ENCODE data around the gene IL1A.

The IL1A gene

DNA sequence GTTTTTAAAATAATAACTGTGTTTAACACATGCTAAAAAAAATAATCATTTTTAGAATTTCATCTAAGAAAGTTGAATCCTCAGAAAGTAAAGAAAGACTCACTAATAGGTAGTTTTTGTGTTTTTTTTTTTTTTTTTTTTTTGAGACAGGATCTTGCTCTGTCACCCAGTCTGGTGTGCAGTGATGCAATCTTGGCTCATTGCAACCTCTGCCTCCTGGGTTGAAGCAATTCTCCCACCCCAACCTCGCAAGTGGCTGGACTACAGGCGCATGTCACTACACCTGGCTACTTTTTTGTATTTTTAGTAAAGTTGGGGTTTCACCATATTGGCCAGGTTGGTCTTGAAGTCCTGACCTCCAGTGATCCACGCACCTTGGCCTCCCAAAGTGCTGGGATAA is 27.0 kb downstream of the IL1A start:
- DNase-seq, result no peak

GRCh38 chr2:112756207-112756606 is 28.1 kb downstream of the IL1A start:
- no peak for DNase-seq

DNA sequence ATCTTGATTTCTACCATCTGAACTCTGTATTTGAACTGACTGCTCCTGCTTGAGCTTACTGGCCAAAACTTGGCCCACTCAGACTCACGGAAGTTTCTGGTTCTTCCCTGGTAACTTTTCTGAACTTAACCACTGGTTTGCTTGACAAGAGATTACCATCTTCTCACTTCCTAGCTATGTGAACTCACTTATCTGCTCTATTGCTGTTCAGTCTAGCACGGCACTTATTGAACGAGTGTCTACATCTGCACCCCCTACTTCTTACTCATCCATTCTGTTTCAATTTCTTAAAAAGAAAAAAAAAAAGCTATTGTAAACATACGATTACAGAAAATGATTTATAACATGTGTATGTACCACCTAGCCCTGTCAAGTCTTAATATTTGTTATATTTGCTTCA is 28.8 kb downstream of the IL1A start:
- DNase-seq, result no peak

GRCh38 chr2:112754564-112754963 is 29.7 kb downstream of the IL1A start:
- no peak for DNase-seq

GRCh38 chr2:112752667-112753066 is 31.6 kb downstream of the IL1A start:
- no peak for DNase-seq

DNA sequence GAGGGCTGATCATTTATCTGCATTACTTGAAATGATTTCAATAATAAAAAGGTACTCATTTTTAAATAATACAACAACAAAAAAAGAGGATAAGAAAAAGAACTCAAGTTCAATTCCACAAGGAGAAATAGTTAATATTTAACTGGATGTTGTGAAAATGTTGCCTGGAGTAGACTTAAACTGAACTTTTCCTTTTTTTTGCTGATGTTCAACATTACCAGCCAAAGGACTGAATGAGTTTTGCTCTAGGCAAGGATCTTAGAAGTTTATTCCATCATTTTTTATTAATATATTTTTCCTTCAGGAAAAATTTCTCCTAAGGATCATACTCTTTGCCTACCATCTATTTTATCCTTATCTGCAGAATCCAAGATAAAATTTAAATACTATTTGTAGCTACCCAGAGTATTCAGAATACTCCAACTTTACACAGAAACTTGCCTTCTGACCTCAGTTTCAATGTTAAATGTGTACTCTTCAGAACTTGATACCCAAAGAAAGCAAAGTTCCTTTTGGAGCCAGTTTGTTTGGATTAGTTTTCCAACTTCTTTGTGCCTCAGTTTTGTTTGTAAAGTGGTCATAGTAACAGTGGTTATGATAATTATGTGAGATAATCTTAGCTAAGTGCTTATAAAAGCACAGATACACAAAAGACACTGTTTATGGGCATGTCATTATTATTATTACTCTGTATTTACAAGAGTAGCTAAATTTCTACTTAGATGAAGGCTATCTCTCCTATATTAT is 32.7 kb downstream of the IL1A start:
- DNase-seq, result no peak

DNA sequence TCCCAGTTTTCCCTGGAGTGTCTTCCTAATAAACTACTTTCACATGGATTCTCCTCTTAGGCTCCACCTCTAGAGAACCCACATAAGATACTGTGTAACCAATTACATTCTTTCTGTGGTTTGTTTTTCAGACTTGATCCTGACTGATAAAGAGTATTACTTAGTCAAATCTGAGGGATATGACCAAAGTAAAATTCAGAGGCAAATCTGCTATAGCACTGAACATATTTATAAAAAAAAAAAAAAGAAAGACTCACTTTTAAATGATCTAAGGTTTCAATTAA is 33.8 kb downstream of the IL1A start:
- DNase-seq, result no peak

DNA sequence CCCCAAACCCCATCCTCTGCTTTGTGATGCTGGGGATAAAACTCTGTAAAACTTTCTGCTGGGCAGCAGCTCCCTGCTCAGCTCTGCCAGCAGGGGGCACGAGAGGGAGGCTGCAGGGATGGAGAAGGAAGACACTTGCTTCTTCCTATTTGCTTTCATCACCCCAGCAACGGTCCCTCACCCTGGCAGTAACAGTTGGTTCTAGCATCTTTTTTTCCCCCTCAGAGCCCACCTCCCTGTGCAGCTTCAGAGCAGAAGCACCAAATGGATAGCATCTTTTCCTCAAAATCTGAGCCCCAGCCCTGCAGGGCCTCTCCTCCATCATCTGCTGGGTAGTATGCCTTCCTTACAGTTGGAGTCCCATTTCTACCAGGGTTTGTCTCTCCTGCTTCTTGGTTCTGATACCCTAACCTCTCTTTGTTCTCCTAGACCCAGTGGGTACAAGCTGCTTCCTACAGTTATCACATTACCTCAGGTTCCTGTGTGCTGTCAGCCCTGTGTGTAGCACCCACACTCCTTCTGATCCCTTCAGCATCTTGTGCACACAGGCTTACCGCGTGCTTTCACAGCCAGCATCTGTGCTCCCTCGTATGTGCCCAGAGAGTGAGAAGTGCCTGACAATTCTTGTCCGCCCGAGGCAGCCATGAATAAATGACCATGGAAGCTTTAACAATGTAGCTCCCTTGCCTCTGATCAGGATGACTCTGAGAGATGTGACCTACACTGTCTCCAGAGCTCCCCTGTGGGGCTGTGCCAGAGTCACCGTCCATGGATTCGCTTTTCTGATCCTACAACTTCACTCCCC is 34.3 kb downstream of the IL1A start:
- DNase-seq, result peak; percentile 46

DNA sequence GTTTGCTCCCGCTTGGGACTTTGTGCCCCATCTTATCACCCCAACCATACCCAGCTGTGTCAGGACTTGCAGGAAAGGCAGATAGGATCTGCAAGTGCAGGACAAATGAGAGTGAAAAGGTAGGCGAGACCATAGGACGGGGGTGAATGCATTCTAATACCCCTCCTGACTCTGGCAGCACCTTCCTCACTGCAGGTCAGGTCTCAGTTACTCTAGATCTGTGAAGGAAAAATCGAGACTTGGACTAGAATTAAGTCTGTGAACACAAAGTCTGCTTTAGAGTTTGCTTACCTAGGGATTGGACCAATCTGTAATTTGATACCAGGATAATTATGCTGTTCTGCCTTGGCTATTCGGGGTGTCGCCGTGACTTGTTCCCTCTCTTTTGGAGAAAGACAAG is 43.8 kb downstream of the IL1A start:
- no peak for DNase-seq

GRCh38 chr2:112737542-112738232 is 46.6 kb downstream of the IL1A start:
- DNase-seq, result no peak

- DNase-seq, result no peak
Measured at GRCh38 chr2:112733871-112734270, 50.4 kb downstream of the IL1A start.

- DNase-seq, result no peak
Measured at GRCh38 chr2:112733456-112733855, 50.8 kb downstream of the IL1A start.

DNA sequence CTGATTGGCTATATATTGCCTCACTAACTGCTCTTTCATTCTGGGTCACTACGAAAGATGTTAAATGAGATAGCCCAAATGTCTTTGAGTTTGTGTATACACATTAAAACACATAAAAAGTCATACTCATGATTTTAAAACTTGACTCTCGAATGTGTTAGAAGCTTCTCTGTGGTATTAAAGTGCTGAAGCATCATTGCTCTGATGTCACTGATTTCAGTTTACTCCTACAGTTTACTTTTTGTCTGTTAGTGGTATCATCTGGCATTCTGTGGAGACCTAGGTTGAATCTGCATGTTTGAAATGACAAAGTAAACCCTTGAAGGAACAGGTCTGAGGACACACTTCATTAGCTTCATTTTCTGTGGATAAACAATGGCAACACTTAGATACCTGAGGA is 52.8 kb downstream of the IL1A start:
- no peak for DNase-seq

DNA sequence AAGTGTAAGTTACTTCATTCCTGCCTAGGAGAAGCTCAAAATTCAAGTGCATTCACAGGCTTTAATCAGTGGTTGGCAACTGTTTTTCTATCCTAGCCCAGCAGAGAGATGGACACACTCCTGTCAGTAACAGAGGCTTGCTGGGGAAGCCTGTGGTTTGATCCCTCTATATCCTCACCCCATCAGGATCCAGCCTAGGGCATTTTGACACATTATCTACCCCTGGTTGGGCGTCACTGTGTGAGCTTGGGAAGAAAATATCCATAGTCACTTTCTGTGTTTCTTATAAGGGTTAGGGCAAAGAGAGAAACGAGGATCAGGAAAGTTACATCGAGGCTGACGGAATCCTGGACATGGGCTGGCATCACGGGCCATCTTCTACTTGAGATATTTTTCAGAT is 53.5 kb downstream of the IL1A start:
- DNase-seq, result no peak

DNA sequence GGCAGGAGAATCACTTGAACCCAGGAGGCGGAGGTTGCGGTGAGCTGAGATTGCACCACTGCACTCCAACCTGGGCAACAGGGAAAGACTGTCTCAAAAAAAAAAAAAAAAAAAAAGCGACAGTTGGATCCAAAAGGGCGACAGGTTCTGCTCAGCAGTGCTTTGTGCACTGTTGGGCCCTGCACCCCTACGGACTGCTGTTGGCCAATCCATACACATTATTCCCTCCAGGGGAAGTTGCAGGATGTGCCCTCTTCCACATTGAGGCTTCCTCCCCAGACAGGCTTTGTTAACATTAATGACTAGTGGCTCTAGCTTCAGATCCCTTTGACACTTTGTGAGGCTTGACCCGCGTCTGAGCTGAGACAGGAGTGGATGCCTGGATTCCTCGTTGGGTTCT is 54.1 kb downstream of the IL1A start:
- DNase-seq, result no peak

DNA sequence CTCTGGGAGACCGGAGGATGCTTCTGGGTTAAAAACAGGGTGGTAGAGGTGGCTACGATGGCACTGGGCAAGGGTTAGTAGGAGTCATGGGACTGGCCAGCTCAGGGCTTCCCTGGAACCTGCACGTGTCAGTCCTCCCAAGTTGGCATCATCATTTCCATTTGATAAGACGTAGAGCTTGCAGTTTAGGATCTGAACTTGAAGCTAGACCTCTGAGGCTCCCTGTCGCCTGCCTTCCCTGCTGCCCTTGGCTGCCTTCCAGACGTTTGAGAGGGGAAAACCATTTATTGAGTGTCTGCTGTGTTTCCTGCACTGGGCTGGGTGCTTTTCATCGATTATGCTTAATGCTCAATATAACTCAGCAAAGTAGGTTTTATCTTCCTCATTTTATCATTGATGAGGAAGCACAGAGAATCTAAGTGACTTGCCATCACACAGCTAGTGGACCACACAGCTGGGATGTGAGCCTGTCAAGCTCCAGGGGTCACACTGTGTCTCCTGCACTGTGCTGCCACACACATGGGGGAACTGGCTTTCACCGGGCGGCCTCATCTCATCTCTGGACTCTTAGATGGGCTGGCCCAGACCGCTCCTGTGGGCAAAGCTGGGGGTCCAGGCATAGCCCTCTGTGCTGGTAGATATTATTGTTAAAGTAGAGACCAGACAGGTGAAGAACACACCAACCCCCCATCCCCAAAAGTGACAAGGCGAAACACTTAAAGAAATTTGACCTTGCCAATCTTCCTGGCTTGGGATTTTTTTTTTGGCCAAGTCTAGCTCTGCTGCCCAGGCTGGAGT is 55.7 kb downstream of the IL1A start:
- no peak for DNase-seq

DNA sequence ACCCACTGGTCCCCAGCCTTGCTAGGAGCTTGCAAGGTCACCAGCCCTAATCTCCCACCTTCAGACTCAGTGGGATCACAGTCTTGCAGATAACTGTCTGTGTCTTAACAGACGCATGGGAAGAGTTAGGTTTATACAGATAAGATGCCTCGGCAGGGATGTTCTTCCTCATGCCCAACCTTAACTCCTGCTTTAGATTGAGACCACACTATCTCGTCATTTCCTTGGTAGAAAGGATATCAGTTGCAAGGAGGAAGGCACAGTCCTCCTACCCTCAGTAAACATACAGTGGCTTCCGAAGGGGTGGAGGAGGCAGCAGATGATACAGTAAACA is 56.3 kb downstream of the IL1A start:
- DNase-seq, result no peak

DNA sequence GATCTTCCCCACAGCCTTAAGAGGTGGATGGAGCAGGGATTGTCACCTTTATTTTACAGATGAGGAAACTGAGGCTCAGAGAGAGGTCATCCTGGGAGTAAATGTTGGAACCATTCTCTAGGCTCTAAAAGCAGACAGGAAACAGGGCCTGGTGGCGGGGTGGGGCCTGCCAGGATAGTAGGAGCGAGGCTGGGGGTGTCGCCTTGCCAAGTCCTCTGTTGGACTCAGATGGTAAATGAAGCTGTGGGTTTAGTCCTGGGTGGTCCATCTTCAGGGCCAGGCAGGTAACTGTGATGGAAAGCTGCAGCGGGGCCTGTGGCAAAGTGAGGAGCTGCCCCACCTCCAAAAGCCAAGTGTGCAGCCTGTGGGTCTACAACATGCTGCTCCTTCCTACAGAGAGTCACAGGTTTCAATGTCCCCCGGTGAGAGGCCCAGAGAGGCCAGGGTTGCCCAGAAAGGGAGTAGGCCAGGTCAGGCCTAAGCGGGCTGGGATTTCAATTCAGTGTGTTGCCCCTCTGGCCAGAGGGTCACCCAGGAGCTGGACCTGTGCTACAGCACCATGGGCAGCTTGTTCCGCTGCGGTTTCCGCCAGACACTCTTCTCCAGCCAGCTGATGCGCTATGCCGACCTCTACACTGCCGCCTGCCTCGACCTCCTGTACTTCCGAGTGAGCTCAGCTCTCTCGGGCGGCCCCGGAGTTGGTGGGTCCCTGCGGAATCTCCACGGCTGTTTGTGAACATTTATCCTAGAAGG is 56.8 kb downstream of the IL1A start:
- no peak for DNase-seq

DNA sequence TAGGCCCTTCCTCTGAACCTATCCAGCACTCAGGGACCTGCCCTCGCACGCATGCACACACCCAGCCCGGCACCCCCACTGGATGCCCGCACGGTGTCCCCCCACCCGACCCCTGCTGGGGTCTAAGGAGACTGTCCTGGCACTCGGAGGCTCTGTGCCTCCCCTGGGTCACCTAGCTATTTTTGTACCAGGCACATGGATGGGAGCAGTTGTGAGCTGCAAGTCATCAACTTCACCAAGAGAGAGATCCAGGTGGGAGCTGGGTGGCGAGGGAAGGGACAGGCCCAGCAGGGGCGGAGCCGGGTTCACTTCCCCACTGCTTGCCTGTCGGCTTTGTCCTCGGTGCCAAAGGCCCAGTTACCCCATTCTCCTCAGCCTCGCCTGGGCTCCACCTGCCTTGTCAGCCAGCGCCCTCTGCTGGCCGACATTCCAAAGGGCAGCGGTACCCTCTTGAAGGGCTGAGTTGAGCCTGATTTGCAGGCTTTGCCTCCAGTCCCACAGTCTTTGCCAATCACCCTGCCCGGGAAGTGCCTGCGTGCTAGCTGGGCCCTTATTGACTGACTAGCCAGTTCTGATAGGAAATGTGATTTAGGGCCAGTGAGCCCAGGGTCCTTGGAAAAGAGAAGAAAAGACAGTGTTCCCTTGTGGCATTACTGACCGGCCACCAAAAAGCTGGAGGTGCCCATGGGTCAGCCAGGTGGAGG is 57.7 kb downstream of the IL1A start:
- DNase-seq, result peak; percentile 82

DNA sequence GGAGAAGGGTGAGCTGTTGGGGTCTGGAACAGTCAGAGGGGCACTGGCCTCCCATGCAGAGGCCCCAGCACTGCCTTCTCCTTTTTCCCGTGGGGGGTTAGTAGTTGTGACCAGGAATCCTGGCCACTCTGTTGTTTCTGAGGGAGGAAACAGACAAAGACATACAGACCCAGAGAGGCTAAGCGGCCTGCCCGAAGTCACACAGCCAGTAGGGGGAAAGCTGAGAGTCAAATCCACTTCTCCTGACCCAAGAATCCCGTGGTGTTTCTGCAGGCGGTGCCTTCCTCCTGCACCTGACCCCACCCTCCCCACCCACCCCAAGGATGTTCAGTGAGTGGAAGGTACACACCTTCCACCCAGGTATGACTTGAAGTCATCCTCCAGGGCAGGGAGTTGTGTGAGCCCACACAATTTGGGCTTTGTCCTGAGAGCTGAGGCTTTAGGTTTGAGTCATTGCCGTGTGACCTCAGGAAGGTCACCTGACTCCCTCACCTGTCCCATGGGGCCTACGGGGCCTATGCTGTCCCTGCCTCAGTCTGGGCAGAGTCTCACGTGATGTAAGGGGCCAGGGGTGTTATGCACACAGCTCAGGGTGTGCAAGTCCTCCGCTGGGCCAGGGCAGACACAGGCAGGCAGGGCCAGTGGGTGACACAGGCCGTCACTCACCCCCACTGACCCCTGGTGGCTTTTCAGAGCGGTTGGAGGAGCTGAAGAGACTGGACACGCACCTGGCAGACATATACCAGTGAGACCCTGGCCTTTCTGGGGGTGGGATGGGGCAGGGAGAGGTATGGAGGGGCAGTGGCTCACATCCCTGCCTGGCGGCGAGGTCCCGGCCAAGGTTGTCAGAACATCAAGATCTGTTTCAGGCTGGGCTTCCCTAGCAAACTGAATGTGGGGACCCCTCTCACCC is 58.5 kb downstream of the IL1A start:
- no peak for DNase-seq

Data from T1000 (cell line).